Vein endothelial cell (primary cell): ENCODE results near the gene PCDHGB4. TPM values are rescaled to one million over a fixed set of nuclear protein-coding genes. Genes with fewer than 3 reads are reported as not detected.

Source experiments
- total RNA-seq: library from RNA; depleted of rRNA; stranded (reverse); fragments of >200 nt; gene quantifications from 2 replicates; pipeline ENCODE4 v1.2.3, GENCODE V29; 2012

The PCDHGB4 gene
- total RNA-seq, 1 donor = 15.2 TPM

GRCh38 chr5:141412854-141413539 lies 25.5 kb downstream of the PCDHGB4 start, which contains the start of gene PCDHGA10:
PCDHGA10 (plus strand) TSS chr5:141412987; CDS start chr5:141413176, 189 bp downstream.

GRCh38 chr5:141417494-141418172 lies 30.1 kb downstream of the PCDHGB4 start, which contains the start of gene PCDHGB7:
PCDHGB7 (plus strand) TSS chr5:141417677; CDS start chr5:141417860, 183 bp downstream.

GRCh38 chr5:141420855-141421488 lies 33.5 kb downstream of the PCDHGB4 start, which contains the start of gene PCDHGA11:
PCDHGA11 (plus strand) TSS chr5:141421051; CDS start chr5:141421228, 177 bp downstream.

GRCh38 chr5:141430332-141431113 lies 43.0 kb downstream of the PCDHGB4 start, which contains the start of gene PCDHGA12:
PCDHGA12 (plus strand) TSS chr5:141430507; CDS start chr5:141430760, 253 bp downstream.

Other genes with a start within 250 kb of the PCDHGB4 start
- gene PCDHB6, start 237.6 kb upstream of the PCDHGB4 start, total RNA-seq = under 0.01 and 0.19 TPM in 2 replicates
- 0.57 and 0.98 TPM in 2 replicates for gene PCDHB7, start 215.1 kb upstream of the PCDHGB4 start, total RNA-seq
- gene PCDHB8, start 209.9 kb upstream of the PCDHGB4 start, total RNA-seq = 0.29 and 1.3 TPM in 2 replicates
- gene PCDHB16, start 205.3 kb upstream of the PCDHGB4 start, total RNA-seq = 0.65 and 0.86 TPM in 2 replicates
- 0.38 and 0.65 TPM in 2 replicates for gene PCDHB9, start 200.5 kb upstream of the PCDHGB4 start, total RNA-seq
- 1.1 and 1.3 TPM in 2 replicates for gene PCDHB10, start 195.3 kb upstream of the PCDHGB4 start, total RNA-seq
- 0.57 and 0.65 TPM in 2 replicates for gene PCDHB11, start 188.1 kb upstream of the PCDHGB4 start, total RNA-seq
- 0.76 and 0.98 TPM in 2 replicates for gene PCDHB12, start 179.0 kb upstream of the PCDHGB4 start, total RNA-seq
- 1.3 and 2.6 TPM in 2 replicates for gene PCDHB13, start 173.8 kb upstream of the PCDHGB4 start, total RNA-seq
- gene PCDHB14, start 164.4 kb upstream of the PCDHGB4 start, total RNA-seq = 0.98 and 1.2 TPM in 2 replicates
- gene PCDHB15, start 142.3 kb upstream of the PCDHGB4 start, total RNA-seq = 0.98 and 1.1 TPM in 2 replicates
- 0.48 TPM in 1 of 2 replicates, not detected in the other for gene SLC25A2, start 83.6 kb upstream of the PCDHGB4 start, total RNA-seq
- 46.4 and 51.5 TPM in 2 replicates for gene TAF7, start 66.9 kb upstream of the PCDHGB4 start, total RNA-seq
- gene PCDHGA1, start 57.2 kb upstream of the PCDHGB4 start, total RNA-seq = 0.65 and 0.67 TPM in 2 replicates
- 1.6 and 2.9 TPM in 2 replicates for gene PCDHGA2, start 48.9 kb upstream of the PCDHGB4 start, total RNA-seq
- 0.86 and 1.3 TPM in 2 replicates for gene PCDHGA3, start 43.9 kb upstream of the PCDHGB4 start, total RNA-seq
- gene PCDHGB1, start 37.6 kb upstream of the PCDHGB4 start, total RNA-seq = 0.96 and 2.3 TPM in 2 replicates
- 6.3 and 9.1 TPM in 2 replicates for gene PCDHGA4, start 32.7 kb upstream of the PCDHGB4 start, total RNA-seq
- 3.2 and 4.6 TPM in 2 replicates for gene PCDHGB2, start 27.7 kb upstream of the PCDHGB4 start, total RNA-seq
- 1.5 and 1.6 TPM in 2 replicates for gene PCDHGA5, start 23.5 kb upstream of the PCDHGB4 start, total RNA-seq
- gene PCDHGB3, start 17.5 kb upstream of the PCDHGB4 start, total RNA-seq = 6.5 and 8.8 TPM in 2 replicates
- 6.0 and 7.2 TPM in 2 replicates for gene PCDHGA6, start 13.8 kb upstream of the PCDHGB4 start, total RNA-seq
- gene PCDHGA7, start 5.0 kb upstream of the PCDHGB4 start, total RNA-seq = 3.0 and 4.6 TPM in 2 replicates
- gene PCDHGA8, start 4.9 kb downstream of the PCDHGB4 start, total RNA-seq = 2.0 and 2.9 TPM in 2 replicates
- gene PCDHGB5, start 10.2 kb downstream of the PCDHGB4 start, total RNA-seq = 22.4 and 26.1 TPM in 2 replicates
- 5.6 and 6.1 TPM in 2 replicates for gene PCDHGA9, start 15.1 kb downstream of the PCDHGB4 start, total RNA-seq
- gene PCDHGB6, start 20.3 kb downstream of the PCDHGB4 start, total RNA-seq = 4.3 and 6.2 TPM in 2 replicates
- gene PCDHGA10, start 25.3 kb downstream of the PCDHGB4 start, total RNA-seq = 8.8 and 9.6 TPM in 2 replicates
- gene PCDHGB7, start 30.0 kb downstream of the PCDHGB4 start, total RNA-seq = 10.9 and 15.7 TPM in 2 replicates
- gene PCDHGA11, start 33.4 kb downstream of the PCDHGB4 start, total RNA-seq = 11.4 and 12.4 TPM in 2 replicates
- 6.9 and 12.0 TPM in 2 replicates for gene PCDHGA12, start 42.8 kb downstream of the PCDHGB4 start, total RNA-seq
- gene PCDHGC3, start 88.3 kb downstream of the PCDHGB4 start, total RNA-seq = 17.0 and 20.5 TPM in 2 replicates
- gene PCDHGC4, start 97.3 kb downstream of the PCDHGB4 start, total RNA-seq = 2.2 and 2.3 TPM in 2 replicates
- gene PCDHGC5, start 101.4 kb downstream of the PCDHGB4 start, total RNA-seq = 1.3 and 1.4 TPM in 2 replicates
- 35.6 and 40.9 TPM in 2 replicates for gene DIAPH1, start 231.3 kb downstream of the PCDHGB4 start, total RNA-seq
- gene HDAC3, start 249.2 kb downstream of the PCDHGB4 start, total RNA-seq = 48.6 and 56.2 TPM in 2 replicates
- 4.6 and 7.6 TPM in 2 replicates for gene RELL2, start 249.3 kb downstream of the PCDHGB4 start, total RNA-seq